ENCODE results near the gene CD40LG. TPM values are rescaled to one million over a fixed set of nuclear protein-coding genes. Genes with fewer than 3 reads are reported as not detected.

Gene CD40LG
- total and polyA plus RNA-seq, 7 donors: 0.27 to 2.6 (median 0.34) TPM; not detected in 3

DNA sequence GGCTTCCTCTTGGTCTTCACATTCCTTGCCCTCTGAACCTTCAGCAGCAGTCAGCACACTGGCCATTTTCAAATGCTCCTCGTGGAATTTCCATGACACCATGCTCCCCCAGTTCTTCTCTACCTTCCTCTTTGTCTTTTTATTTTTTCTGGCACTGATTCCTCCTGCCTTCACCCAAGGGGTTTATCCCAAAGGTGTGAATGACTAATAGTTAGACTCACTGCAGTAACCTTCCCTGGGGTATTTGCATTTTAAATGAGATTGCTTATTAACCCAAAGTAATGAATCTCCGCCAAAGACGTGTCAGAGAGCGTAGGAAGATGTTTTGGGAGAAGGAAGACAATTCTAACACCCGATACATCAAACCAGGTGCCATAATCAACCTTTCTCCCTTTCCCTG is 36.2 kb downstream of the CD40LG start:
- peaks cover 0 to 5% (median 0%) of the 10 kb centered on the region in 4 donors for H3K36me3 ChIP-seq
- H3K27me3 ChIP-seq: no peaks in the 10 kb centered on the region
- no peak overlapping the region for H3K4me3 ChIP-seq
- H3K4me1 ChIP-seq: no peaks in the 10 kb centered on the region
- intact Hi-C loops (cut with DNase I): no loop called here
- no peak for DNase-seq
- no peaks in the 10 kb centered on the region for H3K9me3 ChIP-seq
- H3K27ac ChIP-seq: no peak overlapping the region
- 80 to 86% methylated on average over 5 of the region's 5 CpGs for WGBS, 2 donors
- TF ChIP-seq EP300 (IDR thresholded peaks at IDR 0.05) (no peak), POLR2AphosphoS5 (IDR thresholded peaks at IDR 0.05) (no peak), POLR2A (IDR thresholded peaks at IDR 0.05) (no peak)
- TF ChIP-seq, protein P1, sequence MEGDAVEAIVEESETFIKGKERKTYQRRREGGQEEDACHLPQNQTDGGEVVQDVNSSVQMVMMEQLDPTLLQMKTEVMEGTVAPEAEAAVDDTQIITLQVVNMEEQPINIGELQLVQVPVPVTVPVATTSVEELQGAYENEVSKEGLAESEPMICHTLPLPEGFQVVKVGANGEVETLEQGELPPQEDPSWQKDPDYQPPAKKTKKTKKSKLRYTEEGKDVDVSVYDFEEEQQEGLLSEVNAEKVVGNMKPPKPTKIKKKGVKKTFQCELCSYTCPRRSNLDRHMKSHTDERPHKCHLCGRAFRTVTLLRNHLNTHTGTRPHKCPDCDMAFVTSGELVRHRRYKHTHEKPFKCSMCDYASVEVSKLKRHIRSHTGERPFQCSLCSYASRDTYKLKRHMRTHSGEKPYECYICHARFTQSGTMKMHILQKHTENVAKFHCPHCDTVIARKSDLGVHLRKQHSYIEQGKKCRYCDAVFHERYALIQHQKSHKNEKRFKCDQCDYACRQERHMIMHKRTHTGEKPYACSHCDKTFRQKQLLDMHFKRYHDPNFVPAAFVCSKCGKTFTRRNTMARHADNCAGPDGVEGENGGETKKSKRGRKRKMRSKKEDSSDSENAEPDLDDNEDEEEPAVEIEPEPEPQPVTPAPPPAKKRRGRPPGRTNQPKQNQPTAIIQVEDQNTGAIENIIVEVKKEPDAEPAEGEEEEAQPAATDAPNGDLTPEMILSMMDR (IDR thresholded peaks at IDR 0.05): no peak

DNA sequence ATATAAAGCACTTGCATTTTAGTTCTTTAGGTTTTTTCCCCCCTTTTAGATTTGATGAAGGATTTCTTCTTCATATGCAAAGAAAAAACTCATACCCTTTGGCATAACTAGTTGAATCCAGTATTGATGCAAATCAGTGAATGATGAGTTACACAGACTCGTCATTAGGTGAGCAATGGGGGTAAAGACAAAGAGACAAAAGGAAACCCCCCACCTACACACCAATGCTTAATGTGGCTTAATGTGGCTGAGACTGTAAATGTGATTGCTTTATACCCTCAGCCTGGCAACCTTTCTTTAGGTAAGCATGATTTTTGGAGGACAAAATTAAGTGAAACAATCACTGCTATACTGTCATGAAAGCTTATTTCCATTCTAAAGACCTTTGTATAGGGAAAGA is 39.5 kb downstream of the CD40LG start:
- H3K36me3 ChIP-seq: no peaks in the 10 kb centered on the region
- no peak overlapping the region for H3K4me3 ChIP-seq
- no peaks in the 10 kb centered on the region for H3K9me3 ChIP-seq
- TF ChIP-seq POLR2A (IDR thresholded peaks at IDR 0.05) (no peak), POLR2AphosphoS5 (IDR thresholded peaks at IDR 0.05) (no peak), EP300 (IDR thresholded peaks at IDR 0.05) (no peak)
- TF ChIP-seq, protein P1 (IDR thresholded peaks at IDR 0.05): no peak
- no peaks in the 10 kb centered on the region for H3K4me1 ChIP-seq
- H3K27me3 ChIP-seq: no peaks in the 10 kb centered on the region
- no peak for DNase-seq
- intact Hi-C loops (cut with DNase I): no loop called here
- H3K27ac ChIP-seq: no peak overlapping the region
- WGBS, 2 donors: 73 to 79% methylated on average over 1 of the region's 1 CpG

DNA sequence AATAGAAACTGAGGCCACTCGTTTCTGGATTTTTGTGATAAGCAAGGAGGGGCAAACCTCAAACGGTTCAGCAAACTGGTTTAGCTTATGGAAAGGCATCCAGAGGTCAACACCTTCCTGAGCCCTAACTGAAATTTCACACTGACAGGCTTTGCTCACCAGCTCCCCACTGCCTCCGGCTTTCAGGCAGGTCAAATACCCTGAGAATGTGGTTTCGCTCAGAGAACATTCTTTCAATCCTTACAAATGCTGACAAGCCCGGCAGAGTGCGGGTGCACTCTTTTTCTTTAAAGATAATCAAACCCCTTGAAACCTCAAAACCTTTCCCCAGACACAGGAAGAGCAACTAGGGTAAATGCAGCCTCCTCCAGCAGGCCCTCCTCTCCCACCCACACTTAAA is 41.5 kb downstream of the CD40LG start:
- Histone ChIP-seq H3K27me3 (no peaks in the 10 kb centered on the region), H3K27ac (no peak overlapping the region), H3K4me3 (no peak overlapping the region), H3K36me3 (no peaks in the 10 kb centered on the region), H3K4me1 (no peaks in the 10 kb centered on the region), H3K9me3 (no peaks in the 10 kb centered on the region)
- WGBS, 2 donors: 54 to 75% methylated on average over 6 of the region's 6 CpGs
- no peak for DNase-seq
- intact Hi-C loops (cut with DNase I): no loop called here
- TF ChIP-seq, protein P1 (IDR thresholded peaks at IDR 0.05): no peak
- no peak for TF ChIP-seq EP300 (IDR thresholded peaks at IDR 0.05)
- no peak for TF ChIP-seq POLR2AphosphoS5 (IDR thresholded peaks at IDR 0.05)
- TF ChIP-seq POLR2A (IDR thresholded peaks at IDR 0.05): no peak

DNA sequence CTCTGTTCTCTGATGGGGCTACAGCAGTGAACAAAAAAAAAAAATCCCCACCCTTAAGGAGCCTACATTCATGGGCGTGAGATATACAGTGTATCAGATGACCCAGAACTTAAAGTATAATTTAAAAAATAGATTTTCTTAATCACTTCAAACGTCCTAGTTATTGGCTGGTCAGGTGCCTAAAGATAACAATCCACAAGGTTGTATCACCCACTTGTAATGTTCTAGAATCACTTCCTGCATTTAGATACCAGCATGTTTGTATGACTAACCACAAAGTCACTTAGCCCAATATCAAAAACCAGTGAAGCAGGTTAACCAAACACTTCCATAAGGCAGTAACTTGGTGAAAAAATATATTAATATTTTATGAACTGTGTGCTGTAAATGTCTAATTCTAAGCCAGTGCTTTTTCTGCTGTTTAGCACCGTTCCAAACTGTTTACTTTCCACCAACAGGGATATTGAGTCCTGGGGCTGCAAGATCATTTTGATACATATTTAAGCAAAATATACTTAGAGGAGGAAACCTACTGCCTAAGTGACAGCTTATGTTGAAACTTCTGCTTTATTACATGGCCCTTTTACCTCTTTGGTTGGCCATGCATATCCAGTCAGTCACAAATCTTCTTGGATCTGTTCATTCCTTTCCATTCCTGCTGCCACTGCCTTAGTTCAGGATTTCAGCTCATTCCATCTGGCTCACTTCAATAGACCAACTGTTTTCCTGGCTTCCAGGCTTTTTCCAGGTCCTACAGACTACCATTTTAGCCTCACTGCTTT is 43.3 kb downstream of the CD40LG start:
- no peak for DNase-seq
- Histone ChIP-seq H3K27ac (no peak overlapping the region), H3K9me3 (no peaks in the 10 kb centered on the region), H3K4me3 (no peak overlapping the region), H3K36me3 (no peaks in the 10 kb centered on the region), H3K4me1 (no peaks in the 10 kb centered on the region), H3K27me3 (no peaks in the 10 kb centered on the region)
- WGBS, 2 donors: 55 to 57% methylated on average over 3 of the region's 3 CpGs
- intact Hi-C loops (cut with DNase I): loop anchor here (10.0 kb wide), 1 partner anchor 666 kb away; no protein-coding TSS in a partner anchor
- TF ChIP-seq, protein P1 (IDR thresholded peaks at IDR 0.05): no peak
- TF ChIP-seq POLR2AphosphoS5 (IDR thresholded peaks at IDR 0.05) (no peak), EP300 (IDR thresholded peaks at IDR 0.05) (no peak), POLR2A (IDR thresholded peaks at IDR 0.05) (no peak)

Data from sigmoid colon (tissue), 7 donors.